H1 (cell line): ENCODE results near the gene SLC4A7. TPM values are rescaled to one million over a fixed set of nuclear protein-coding genes. Genes with fewer than 3 reads are reported as not detected.

Experiments
- CTCF ChIA-PET: fragments of 300-600 bp; sonication (Branson Sonifier 250); formaldehyde crosslinking; loops from one replicate; lab custom pipeline; 2021; ENCODE audit not compliant: partially characterized antibody; lab: Charles Lee
- POLR2A ChIA-PET: fragments of 300-600 bp; sonication (Branson Sonifier 250); formaldehyde crosslinking; loops from one replicate; lab custom pipeline; 2021; ENCODE audit warnings: inconsistent platforms; ENCODE audit not compliant: partially characterized antibody; lab: Charles Lee
- DNase-seq, 2 experiments: peaks; one replicate each; pipeline versions ENCODE4 v3.0.0 to v3.0.0-alpha.2; 2010 to 2022; ENCODE audit warnings: low spot score in 2 of 2, low read depth in 1 of 2, mixed read lengths in 1 of 2
- FAIRE-seq: peaks from 2 replicates; lab custom pipeline; 2011; peaks lifted over from hg19 to GRCh38; lab: Jason Lieb, UNC
- H2AFZ ChIP-seq: 2 replicates; pipeline ENCODE4 v1.8.1; 2012; ENCODE audit warnings: low read length, inconsistent platforms
- H2AK5ac ChIP-seq: 2 replicates; pipeline ENCODE4 v1.6.1; 2013; ENCODE audit warnings: low read depth, low read length
- H2BK120ac ChIP-seq: replicated peaks from 2 replicates; pipeline ENCODE3; 2013; ENCODE audit warnings: low read depth, low read length, inconsistent platforms
- H2BK12ac ChIP-seq: 2 replicates; pipeline ENCODE4 v1.6.1; 2013; ENCODE audit warnings: low read depth, low read length
- H2BK15ac ChIP-seq: 2 replicates; pipeline ENCODE4 v1.6.1; 2013; ENCODE audit warnings: low read length
- H2BK20ac ChIP-seq: 2 replicates; pipeline ENCODE4 v1.6.1; 2013; ENCODE audit warnings: low read length
- H2BK5ac ChIP-seq: 2 replicates; pipeline ENCODE4 v1.6.1; 2013; ENCODE audit warnings: low read depth, low read length
- H3K14ac ChIP-seq: 2 replicates; pipeline ENCODE4 v1.6.1; 2013; ENCODE audit warnings: inconsistent platforms; ENCODE audit not compliant: insufficient read length
- H3K18ac ChIP-seq: 2 replicates; pipeline ENCODE4 v1.6.1; 2013; ENCODE audit warnings: low read length; ENCODE audit errors: extremely low read depth
- H3K23ac ChIP-seq: 2 replicates; pipeline ENCODE4 v1.6.1; 2013; ENCODE audit warnings: inconsistent platforms; ENCODE audit not compliant: insufficient read length
- H3K23me2 ChIP-seq: 2 replicates; pipeline ENCODE4 v1.6.1; 2013; ENCODE audit warnings: low read depth, low read length
- H3K27ac ChIP-seq: 2 replicates; pipeline ENCODE4 v1.6.1; 2011; ENCODE audit warnings: low read depth, low read length, inconsistent platforms
- H3K27me3 ChIP-seq, 4 experiments: replicated peaks in 1 of 4; 1 replicate in 1 of 4; 2 replicates in 3 of 4; pipeline versions ENCODE4 v1.6.1 to v1.8.1; 2011 to 2013; ENCODE audit warnings: low read length in 3 of 4, mild to moderate bottlenecking in 3 of 4, inconsistent platforms in 2 of 4, mixed read lengths in 2 of 4, moderate library complexity in 1 of 4; ENCODE audit not compliant: control insufficient read depth in 3 of 4, insufficient read depth in 3 of 4; ENCODE audit errors: extremely low read depth in 1 of 4
- H3K36me3 ChIP-seq, 4 experiments: 2 replicates each; pipeline versions ENCODE4 v1.6.1 to v1.8.1; 2011 to 2013; ENCODE audit warnings: mild to moderate bottlenecking in 4 of 4, low read length in 3 of 4, moderate library complexity in 2 of 4, control low read depth in 1 of 4, inconsistent platforms in 1 of 4; ENCODE audit not compliant: insufficient read depth in 4 of 4, control insufficient read depth in 2 of 4
- H3K4ac ChIP-seq: replicated peaks from 2 replicates; pipeline ENCODE3; 2013; ENCODE audit warnings: low read length, low read depth, mixed read lengths, inconsistent platforms; ENCODE audit not compliant: insufficient read length
- H3K4me1 ChIP-seq, 4 experiments: replicated peaks in 1 of 4; 1 replicate in 1 of 4; 2 replicates in 3 of 4; pipeline versions ENCODE4 v1.6.1 to v1.8.1; 2011 to 2013; ENCODE audit warnings: low read length in 3 of 4, inconsistent platforms in 2 of 4, mixed read lengths in 1 of 4; ENCODE audit not compliant: insufficient read depth in 4 of 4, control insufficient read depth in 3 of 4
- H3K4me2 ChIP-seq, 2 experiments: 2 replicates each; pipeline versions ENCODE4 v1.6.1 to v1.8.1; 2011 to 2013; ENCODE audit warnings: low read depth in 2 of 2, low read length in 2 of 2, control low read depth in 1 of 2, inconsistent platforms in 1 of 2, mild to moderate bottlenecking in 1 of 2; ENCODE audit not compliant: insufficient read depth in 1 of 2
- H3K4me3 ChIP-seq, 4 experiments: fragments of 200-600, 300-600 bp in 1 of 4; sonication (generic), shearing (Covaris generic), sonication (Bioruptor Twin) in 1 of 4; 2 replicates each; pipeline versions ENCODE4 v1.5.1 to v1.8.1; 2011 to 2016; ENCODE audit warnings: low read length in 4 of 4, low read depth in 3 of 4, control low read depth in 2 of 4, inconsistent platforms in 2 of 4, mild to moderate bottlenecking in 2 of 4, mixed read lengths in 1 of 4, moderate library complexity in 1 of 4; ENCODE audit not compliant: insufficient read depth in 2 of 4; ENCODE audit errors: extremely low read depth in 1 of 4
- H3K56ac ChIP-seq: replicated peaks from 2 replicates; pipeline ENCODE3; 2013; ENCODE audit warnings: low read depth, mild to moderate bottlenecking, mixed read lengths, low read length, inconsistent platforms; ENCODE audit not compliant: insufficient read length
- H3K79me1 ChIP-seq: 2 replicates; pipeline ENCODE4 v1.6.1; 2013; ENCODE audit warnings: low read depth, low read length, control low read depth
- H3K79me2 ChIP-seq, 2 experiments: 2 replicates each; pipeline versions ENCODE4 v1.6.1 to v1.8.1; 2012 to 2013; ENCODE audit warnings: low read length in 2 of 2, mild to moderate bottlenecking in 2 of 2, inconsistent platforms in 1 of 2; ENCODE audit not compliant: insufficient read depth in 2 of 2, control insufficient read depth in 1 of 2
- H3K9ac ChIP-seq, 4 experiments: replicated peaks in 1 of 4; 1 replicate in 1 of 4; 2 replicates in 3 of 4; pipeline versions ENCODE4 v1.6.1 to v1.8.1; 2011 to 2013; ENCODE audit warnings: low read depth in 3 of 4, low read length in 3 of 4, control low read depth in 2 of 4, mild to moderate bottlenecking in 2 of 4, moderate library complexity in 2 of 4, inconsistent platforms in 1 of 4; ENCODE audit errors: extremely low read depth in 1 of 4
- H3K9me3 ChIP-seq, 2 experiments: 2 replicates each; pipeline versions ENCODE4 v1.6.1 to v1.8.1; 2012 to 2013; ENCODE audit warnings: mild to moderate bottlenecking in 2 of 2, moderate library complexity in 2 of 2, control low read depth in 1 of 2, inconsistent platforms in 1 of 2, low read depth in 1 of 2, low read length in 1 of 2, mixed read lengths in 1 of 2; ENCODE audit not compliant: insufficient read depth in 2 of 2
- H4K20me1 ChIP-seq, 2 experiments: replicated peaks in 1 of 2; 2 replicates each; pipeline versions ENCODE3 to v1.8.1; 2011 to 2013; ENCODE audit warnings: inconsistent platforms in 2 of 2, low read length in 2 of 2, mild to moderate bottlenecking in 1 of 2; ENCODE audit not compliant: insufficient read depth in 2 of 2, control insufficient read depth in 1 of 2
- H4K5ac ChIP-seq: 2 replicates; pipeline ENCODE4 v1.6.1; 2013; ENCODE audit warnings: low read length, low read depth, mixed read lengths, inconsistent platforms; ENCODE audit not compliant: insufficient read length
- H4K8ac ChIP-seq: 2 replicates; pipeline ENCODE4 v1.8.0; 2013; ENCODE audit warnings: mild to moderate bottlenecking, moderate library complexity, low read length, inconsistent platforms; ENCODE audit not compliant: insufficient read depth; ENCODE audit errors: extremely low read depth
- H4K91ac ChIP-seq: replicated peaks from 2 replicates; pipeline ENCODE3; 2013; ENCODE audit warnings: low read length, mixed read lengths, inconsistent platforms; ENCODE audit not compliant: insufficient read length
- BCL11A ChIP-seq, 2 experiments: IDR thresholded peaks; one replicate each; pipeline ENCODE4 v1.6.1; 2011; ENCODE audit warnings: low read depth in 2 of 2, low read length in 2 of 2, mild to moderate bottlenecking in 2 of 2
- BRCA1 ChIP-seq: IDR thresholded peaks from 2 replicates; pipeline ENCODE4 v1.6.1; 2012; ENCODE audit warnings: low read depth, low read length, improper control_type of control experiment
- CEBPB ChIP-seq: IDR thresholded peaks from 2 replicates; pipeline ENCODE4 v1.6.1; 2012; ENCODE audit warnings: low read depth, low read length
- CREB1 ChIP-seq: IDR thresholded peaks from 2 replicates; pipeline ENCODE4 v1.6.1; 2012; ENCODE audit warnings: inconsistent platforms
- CTCF ChIP-seq, 3 experiments: IDR thresholded peaks; 1 replicate in 2 of 3; 2 replicates in 1 of 3; pipeline versions ENCODE4 v1.5.1 to v1.6.1; 2011; ENCODE audit warnings: low read length in 3 of 3, mild to moderate bottlenecking in 3 of 3, inconsistent platforms in 2 of 3, low read depth in 1 of 3, moderate library complexity in 1 of 3; ENCODE audit not compliant: insufficient read depth in 1 of 3; ENCODE audit errors: control extremely low read depth in 1 of 3
- EGR1 ChIP-seq: IDR thresholded peaks from 2 replicates; pipeline ENCODE4 v1.6.1; 2011; ENCODE audit warnings: low read depth, low read length, borderline replicate concordance
- GTF2F1 ChIP-seq: IDR thresholded peaks from 2 replicates; pipeline ENCODE4 v1.6.1; 2012; ENCODE audit warnings: low read depth, low read length, improper control_type of control experiment, borderline replicate concordance
- HDAC2 ChIP-seq, 2 experiments: fragments of 300-600 bp in 1 of 2; sonication (generic) in 1 of 2; IDR thresholded peaks; 2 replicates each; pipeline ENCODE4 v1.6.1; 2011 to 2012; ENCODE audit warnings: low read depth in 2 of 2, low read length in 2 of 2, mild to moderate bottlenecking in 2 of 2, moderate library complexity in 2 of 2, borderline replicate concordance in 1 of 2, inconsistent platforms in 1 of 2
- POU5F1 ChIP-seq: IDR thresholded peaks from 2 replicates; pipeline ENCODE4 v1.6.1; 2011; ENCODE audit warnings: low read depth, mild to moderate bottlenecking, low read length, moderate library complexity
- SP2 ChIP-seq: IDR thresholded peaks from 2 replicates; pipeline ENCODE4 v1.6.1; 2012; ENCODE audit warnings: mild to moderate bottlenecking, low read length, inconsistent platforms
- SRF ChIP-seq: IDR thresholded peaks from 2 replicates; pipeline ENCODE4 v1.6.1; 2011; ENCODE audit warnings: mild to moderate bottlenecking, low read depth, low read length, moderate library complexity
- SUZ12 ChIP-seq: fragments of 200-600 bp; sonication (generic); IDR thresholded peaks from 2 replicates; pipeline ENCODE4 v1.6.1; 2012; ENCODE audit warnings: mild to moderate bottlenecking, inconsistent platforms, low read length, moderate library complexity, mixed read lengths
- TAF1 ChIP-seq: IDR thresholded peaks from 2 replicates; pipeline ENCODE4 v1.6.1; 2011; ENCODE audit warnings: mild to moderate bottlenecking, low read depth, low read length
- WGBS, 2 experiments: shearing (Covaris generic) in 1 of 2; methylation state at CpG; one replicate each; pipeline versions ENCODE4 v1.1.6 to v1.1.7; 2013 to 2015; ENCODE audit warnings: low lambda C conversion rate in 2 of 2, mixed read lengths in 2 of 2, inconsistent platforms in 1 of 2, low coverage in 1 of 2, missing lambda C conversion rate in 1 of 2; ENCODE audit not compliant: insufficient replicate concordance in 2 of 2, insufficient coverage in 1 of 2, insufficient read length in 1 of 2; ENCODE audit errors: extremely low coverage in 1 of 2, missing lambda C conversion rate in 1 of 2; 5-methylcytosine and 5-hydroxymethylcytosine counted together
- polyA plus RNA-seq, 7 experiments: library from polyadenylated mRNA; depleted of rRNA in 3 of 7; stranded (reverse) in 5 of 7; unstranded in 2 of 7; fragments of >200 nt in 5 of 7; fragments of 200-250 nt in 2 of 7; gene quantifications; 1 replicate in 5 of 7; 2 replicates in 1 of 7; 4 replicates in 1 of 7; pipeline versions ENCODE4 v1.2.1 to v1.2.3, GENCODE V29; 2011 to 2013; ENCODE audit warnings: missing spikeins in 2 of 7, mixed read lengths in 2 of 7
- total RNA-seq: library from RNA; stranded (reverse); fragmentation: NEBNext Ultra II Directional; extraction: Animal tissue kit (Norgen Biotek cat#: 25700); gene quantifications from 2 replicates; pipeline ENCODE4 v1.2.1, GENCODE V29; 2021

The SLC4A7 gene
- total and polyA plus RNA-seq, 2 of the 8 experiments (the other 6 are each of a cell fraction or from before 2014, with no cell fraction given): 14.9 to 70.5 TPM

GRCh38 chr3:27352047-27352446 lies 132.1 kb downstream of the SLC4A7 start:
- Histone ChIP-seq H3K14ac (no peak overlapping the region), H3K56ac (no peak overlapping the region), H3K9ac (no peak overlapping the region), H2BK120ac (no peak overlapping the region), H4K5ac (no peak overlapping the region), H3K79me1 (no peaks in the 10 kb centered on the region), H2AK5ac (no peak overlapping the region), H3K79me2 (no peaks in the 10 kb centered on the region), H2BK12ac (no peak overlapping the region), H3K27ac (no peak overlapping the region), H3K4me1 (peaks cover 0 to 19% (median 10%) of the 10 kb centered on the region in 4 experiments), H4K20me1 (no peaks in the 10 kb centered on the region), H2BK20ac (no peak overlapping the region), H4K8ac (no peak overlapping the region), H3K36me3 (no peaks in the 10 kb centered on the region), H4K91ac (no peak overlapping the region), H2BK5ac (no peak overlapping the region), H3K18ac (no peak overlapping the region), H3K23me2 (no peaks in the 10 kb centered on the region; the same call in 1 of the 2 replicates), H3K4me2 (no peak overlapping the region), H2AFZ (no peak overlapping the region), H3K27me3 (no peaks in the 10 kb centered on the region), H3K4me3 (no peak overlapping the region), H3K23ac (no peak overlapping the region), H3K9me3 (no peaks in the 10 kb centered on the region), H3K4ac (no peak overlapping the region), H2BK15ac (no peak overlapping the region)
- WGBS, 2 experiments: 89% methylated on average over 3 of the region's 3 CpGs; no CpG with 5 or more reads in 1 of the 2 experiments
- no peak for DNase-seq
- POLR2A ChIA-PET: no interaction called here
- CTCF ChIA-PET: interaction anchor here (0.6 kb wide), 1 partner anchor 977 kb away, joined by 4 read pairs; no protein-coding TSS in a partner anchor
- no peak for FAIRE-seq
- TF ChIP-seq CEBPB (no peak), SP2 (no peak), GTF2F1 (no peak), CREB1 (no peak), HDAC2 (IDR thresholded peaks at IDR 0.05; ENCODE audit: borderline replicate concordance in 1 of 2, low read depth in 2 of 2, low read length in 2 of 2) (no peak), EGR1 (no peak), CTCF (IDR thresholded peaks at IDR 0.05; ENCODE audit: control extremely low read depth in 1 of 3, insufficient read depth in 1 of 3, low read depth in 1 of 3, low read length in 3 of 3) (no peak), SUZ12 (no peak), BCL11A (IDR thresholded peaks at IDR 0.05; ENCODE audit: low read depth in 2 of 2, low read length in 2 of 2) (no peak), POU5F1 (no peak), TAF1 (no peak), BRCA1 (no peak), SRF (no peak)
